GM19455 (cell line): ENCODE data around the gene MSX1.

ENCODE experiments used
- ATAC-seq: cut with Tn5 transposase; IDR thresholded peaks from one replicate; pipeline ENCODE4 v1.9.1; 2021; ENCODE audit not compliant: unreplicated experiment

MSX1 gene

DNA sequence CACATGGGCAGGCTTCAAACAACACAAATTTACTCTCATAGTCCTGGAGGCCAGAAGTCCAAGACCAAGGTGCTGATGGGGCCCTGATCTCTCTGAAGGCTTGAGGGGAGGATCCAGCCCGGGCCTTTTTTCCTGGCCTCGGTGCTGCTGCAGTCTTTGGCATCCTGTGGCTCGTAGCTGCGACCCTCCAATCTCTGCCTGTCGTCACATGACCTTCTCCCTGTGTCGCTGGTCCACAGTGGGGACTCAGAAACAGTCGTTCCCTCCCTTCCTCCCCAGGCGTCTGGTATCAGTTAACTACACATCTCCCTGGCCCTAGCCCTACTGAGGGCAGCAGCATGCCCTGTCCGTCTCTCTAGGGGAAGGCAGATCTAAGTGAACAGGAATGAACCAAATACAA is 19.1 kb upstream of the MSX1 start:
- ATAC-seq: no peak

GRCh38 chr4:4841156-4841555 is 18.3 kb upstream of the MSX1 start:
- no peak for ATAC-seq

DNA sequence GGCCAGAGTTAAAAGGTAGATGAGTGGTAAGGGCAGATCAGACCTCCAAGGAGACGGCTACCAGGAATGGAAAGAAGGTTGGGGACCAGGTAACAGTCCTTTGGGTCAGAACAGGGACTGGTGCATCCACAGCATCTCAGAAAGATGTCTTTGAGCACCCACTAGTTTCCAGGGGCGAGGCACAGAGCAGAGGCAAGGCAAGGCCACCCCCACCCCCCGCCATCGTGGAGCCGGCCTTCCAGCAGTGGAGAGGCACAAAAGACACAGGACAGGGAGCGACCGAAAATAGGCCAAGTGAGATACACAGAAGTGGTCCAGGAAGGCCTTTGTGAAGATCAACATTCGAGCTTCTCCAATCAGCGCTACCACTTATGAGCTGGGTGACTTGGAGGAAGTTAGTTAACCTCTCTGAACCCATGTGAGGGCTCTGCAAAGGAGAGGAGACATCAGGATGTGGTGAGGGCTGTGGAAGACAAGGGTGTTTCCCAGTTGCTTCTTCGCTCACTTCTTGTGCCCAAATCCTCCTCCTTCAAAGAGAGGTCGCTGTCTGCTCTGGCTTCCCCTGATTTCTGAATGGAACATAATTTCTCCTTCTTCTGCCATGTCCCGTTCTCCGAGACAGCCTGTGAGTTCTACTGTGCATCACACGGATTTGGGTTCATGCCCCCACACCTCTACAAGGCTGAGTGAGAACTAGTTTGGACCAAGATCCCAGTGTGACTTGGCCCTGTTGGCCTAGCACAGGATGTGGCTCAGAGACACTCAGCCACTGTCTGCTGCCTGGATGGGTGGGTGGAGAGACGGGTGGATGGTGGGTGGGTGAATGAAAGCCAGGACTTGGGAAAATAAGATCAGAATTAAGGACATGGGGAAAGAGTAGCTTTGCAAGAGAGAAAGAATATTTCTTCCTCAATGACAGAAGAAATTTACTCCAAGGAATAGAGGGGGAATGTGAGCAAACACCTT is 16.7 kb upstream of the MSX1 start:
- no peak for ATAC-seq

GRCh38 chr4:4843635-4844291 is 15.7 kb upstream of the MSX1 start:
- no peak for ATAC-seq

DNA sequence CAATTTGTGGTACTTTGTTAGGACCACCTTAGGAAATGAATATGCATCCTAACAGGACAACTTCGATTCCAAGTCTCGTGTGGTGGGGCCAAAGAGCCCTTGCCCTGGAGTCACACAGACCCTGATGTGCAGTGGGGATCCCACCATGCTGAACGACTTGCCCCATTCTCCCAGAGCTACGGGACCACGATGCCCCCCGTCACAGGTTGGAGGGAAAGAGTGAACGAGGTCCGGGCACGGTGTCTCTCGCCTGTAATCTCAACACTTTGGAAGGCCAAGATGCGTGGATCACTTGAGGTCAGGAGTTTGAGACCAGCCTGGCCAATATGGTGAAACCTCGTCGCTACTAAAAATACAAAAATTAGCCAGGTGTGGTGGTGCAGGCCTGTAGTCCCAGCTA is 14.4 kb upstream of the MSX1 start:
- no peak for ATAC-seq

- ATAC-seq: no peak
Observed at GRCh38 chr4:4847011-4847410, 12.5 kb upstream of the MSX1 start.

DNA sequence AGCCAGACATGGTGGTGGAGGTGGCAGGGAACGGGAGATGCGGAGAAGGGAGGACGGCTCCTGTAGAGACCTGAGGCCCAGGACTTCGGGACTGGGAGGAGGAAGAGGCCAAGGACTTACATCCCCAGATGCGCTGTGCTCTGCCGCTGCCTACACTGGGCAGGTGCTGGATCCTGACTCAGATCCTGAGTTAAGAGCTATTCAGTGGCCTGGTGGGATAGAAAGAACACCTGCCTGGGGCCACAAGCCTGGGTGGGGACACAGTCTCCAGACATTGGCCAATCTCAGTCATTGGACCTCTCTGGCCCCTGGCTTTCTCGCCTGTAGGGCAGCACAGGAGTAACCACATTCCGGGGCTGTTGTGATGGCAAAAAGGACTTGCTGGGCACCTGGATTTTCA is 10.9 kb upstream of the MSX1 start:
- no peak for ATAC-seq

DNA sequence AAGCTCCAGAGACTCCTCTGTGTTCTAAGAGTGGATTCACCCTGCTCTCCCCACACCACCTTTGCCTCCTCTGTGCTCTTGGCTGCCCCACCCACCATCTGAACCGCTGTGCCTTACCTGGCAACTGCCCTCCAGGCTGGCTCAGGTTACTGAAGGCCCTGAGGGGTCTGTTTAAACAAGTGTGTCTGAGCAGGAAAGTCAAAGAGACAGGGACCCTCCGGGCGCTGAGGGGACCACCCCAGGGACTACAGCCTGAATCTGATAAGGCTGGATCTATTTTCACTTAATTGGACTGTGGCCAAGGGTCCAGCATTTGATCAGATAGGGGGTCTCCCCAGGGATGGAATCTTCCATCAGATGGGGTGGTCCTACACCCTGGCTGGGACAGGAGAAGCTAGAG is 10.4 kb upstream of the MSX1 start:
- no peak for ATAC-seq

GRCh38 chr4:4849524-4850193 is 9.8 kb upstream of the MSX1 start:
- no peak for ATAC-seq

DNA sequence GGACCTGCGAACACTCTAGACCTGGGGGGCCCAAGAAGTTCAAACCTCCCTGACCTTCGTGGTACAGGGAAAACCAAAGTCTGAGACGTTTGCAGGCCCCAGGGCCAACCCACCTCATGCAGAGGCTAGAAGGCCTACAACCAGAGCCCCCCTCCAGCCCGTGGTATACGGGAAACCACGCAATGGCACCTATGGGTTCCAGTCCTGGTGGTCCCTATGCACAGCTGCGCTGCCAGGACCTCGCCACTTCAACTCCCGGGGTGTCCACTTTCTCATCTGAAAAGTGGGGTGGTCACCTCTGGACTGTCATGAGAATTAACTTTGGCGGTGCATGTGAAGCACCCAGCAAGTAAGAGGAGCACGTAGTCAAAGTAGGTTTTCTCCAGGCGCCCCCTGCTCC is 8.4 kb upstream of the MSX1 start:
- no peak for ATAC-seq

DNA sequence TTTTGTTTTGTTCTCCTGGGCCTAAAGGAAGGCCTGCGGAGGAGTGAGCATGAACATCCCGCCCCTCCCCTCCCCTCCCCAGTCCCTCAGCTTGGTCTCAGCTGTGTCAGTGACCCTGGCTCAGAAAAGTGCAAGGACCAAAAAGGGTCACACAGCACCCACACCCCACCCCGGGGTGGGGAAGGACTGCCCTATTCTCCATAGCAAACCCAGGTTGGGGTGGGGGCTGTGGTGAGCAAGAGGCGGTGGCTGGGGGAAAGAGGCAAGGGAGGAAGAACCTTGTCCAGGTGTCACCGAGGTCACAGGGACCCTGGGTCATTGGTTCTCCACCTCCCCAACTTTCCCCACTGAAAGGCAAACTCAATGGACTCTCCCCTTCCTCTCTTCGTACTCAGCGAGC is 7.6 kb upstream of the MSX1 start:
- no peak for ATAC-seq

DNA sequence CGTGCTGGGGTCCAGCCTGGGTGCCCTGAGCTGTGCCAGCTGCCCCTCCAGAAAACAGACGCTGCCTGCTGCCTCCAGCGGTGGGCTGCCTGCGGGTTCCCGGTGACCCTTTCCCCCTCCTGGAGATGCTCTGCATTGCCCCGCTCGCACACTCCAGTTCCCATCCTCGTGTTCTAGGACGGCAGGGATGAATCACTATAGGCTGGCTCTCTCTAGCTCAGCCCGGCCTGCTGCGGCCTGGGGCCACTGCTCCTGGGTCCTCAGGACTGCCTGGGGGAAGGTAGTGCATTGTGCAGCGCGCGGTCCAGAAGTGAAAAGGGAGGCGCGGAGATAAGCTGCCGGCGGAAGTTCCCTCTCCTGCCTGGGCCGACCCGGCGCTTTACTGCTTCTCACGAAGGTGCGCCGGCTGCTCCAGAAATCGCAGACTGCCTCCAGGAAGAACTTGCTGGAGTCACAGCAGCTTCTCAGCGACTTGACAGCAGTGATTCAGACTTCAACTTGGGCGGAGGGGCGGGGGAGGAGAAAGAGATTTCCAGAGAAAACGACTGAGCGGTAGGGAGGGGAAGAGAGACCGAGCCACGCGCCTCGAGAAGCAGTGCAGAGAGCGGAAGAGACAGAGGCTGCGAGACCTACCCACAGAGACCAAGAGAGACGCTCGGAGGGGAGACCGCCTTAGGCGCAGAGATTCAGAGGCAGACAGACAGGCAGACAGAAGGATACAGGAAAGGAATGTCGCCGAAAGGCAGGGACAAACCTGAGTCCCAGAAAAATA is 6.7 kb upstream of the MSX1 start:
- ATAC-seq: peak; percentile 59

DNA sequence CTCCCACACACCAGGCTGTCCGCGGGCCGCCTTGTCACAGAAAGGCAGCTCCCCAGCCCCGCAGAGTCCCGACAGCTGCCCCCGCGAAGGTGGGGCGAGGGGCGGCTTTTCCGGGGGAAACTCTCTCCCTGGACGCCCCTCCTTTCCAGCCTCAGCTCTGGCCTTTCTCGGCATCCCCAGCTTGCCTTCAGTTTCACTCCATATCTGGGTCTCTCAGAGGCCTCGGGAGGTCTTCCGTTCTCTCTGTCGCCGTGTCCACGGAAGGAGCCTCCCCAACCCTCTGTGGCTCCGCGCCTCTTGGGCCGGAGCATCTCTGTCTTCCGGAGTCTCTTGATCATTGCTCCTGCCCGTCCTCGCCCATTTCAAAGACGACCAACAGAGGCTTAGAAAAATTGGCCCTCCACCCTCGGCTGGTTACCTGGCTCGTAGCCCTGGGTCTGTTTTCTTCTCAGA is 6.1 kb upstream of the MSX1 start:
- ATAC-seq: no peak

DNA sequence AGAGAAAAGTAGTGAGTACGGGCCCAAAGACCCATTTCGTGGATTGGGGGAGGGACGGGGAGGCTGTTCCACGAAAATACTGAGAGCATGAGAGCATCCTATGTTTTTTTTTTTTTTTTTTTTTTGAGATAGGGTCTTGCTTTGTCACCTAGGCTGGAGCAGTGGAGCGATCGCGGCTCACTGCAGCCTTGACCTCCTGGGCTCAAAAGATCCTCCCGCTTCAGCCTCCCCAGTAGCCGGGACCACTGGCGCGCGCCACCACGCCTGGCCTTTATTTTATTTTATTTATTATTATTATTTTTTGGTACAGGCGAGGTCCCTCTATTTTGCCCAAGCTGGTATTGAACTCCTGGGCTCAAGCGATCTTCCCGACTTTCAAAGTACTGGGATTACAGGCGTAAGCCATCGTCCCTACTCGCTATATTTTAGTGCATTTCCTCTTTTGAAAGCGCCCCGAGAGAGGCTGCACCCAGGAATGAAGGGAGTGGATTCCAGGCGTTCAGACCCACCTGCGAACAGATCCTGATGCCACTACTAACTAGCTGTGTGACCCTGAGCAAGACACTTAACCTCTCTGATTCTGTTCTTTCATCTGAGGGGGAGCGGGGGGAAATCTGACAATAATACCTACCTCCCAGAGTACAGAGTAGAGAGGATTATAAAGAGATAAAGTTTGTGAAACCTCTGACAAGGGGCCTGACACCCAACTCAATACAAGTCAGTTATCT is 5.4 kb upstream of the MSX1 start:
- ATAC-seq: no peak

- no peak for ATAC-seq
Observed at GRCh38 chr4:4854649-4855295, 4.7 kb upstream of the MSX1 start.

GRCh38 chr4:4855301-4856070 is 4.0 kb upstream of the MSX1 start:
- no peak for ATAC-seq

DNA sequence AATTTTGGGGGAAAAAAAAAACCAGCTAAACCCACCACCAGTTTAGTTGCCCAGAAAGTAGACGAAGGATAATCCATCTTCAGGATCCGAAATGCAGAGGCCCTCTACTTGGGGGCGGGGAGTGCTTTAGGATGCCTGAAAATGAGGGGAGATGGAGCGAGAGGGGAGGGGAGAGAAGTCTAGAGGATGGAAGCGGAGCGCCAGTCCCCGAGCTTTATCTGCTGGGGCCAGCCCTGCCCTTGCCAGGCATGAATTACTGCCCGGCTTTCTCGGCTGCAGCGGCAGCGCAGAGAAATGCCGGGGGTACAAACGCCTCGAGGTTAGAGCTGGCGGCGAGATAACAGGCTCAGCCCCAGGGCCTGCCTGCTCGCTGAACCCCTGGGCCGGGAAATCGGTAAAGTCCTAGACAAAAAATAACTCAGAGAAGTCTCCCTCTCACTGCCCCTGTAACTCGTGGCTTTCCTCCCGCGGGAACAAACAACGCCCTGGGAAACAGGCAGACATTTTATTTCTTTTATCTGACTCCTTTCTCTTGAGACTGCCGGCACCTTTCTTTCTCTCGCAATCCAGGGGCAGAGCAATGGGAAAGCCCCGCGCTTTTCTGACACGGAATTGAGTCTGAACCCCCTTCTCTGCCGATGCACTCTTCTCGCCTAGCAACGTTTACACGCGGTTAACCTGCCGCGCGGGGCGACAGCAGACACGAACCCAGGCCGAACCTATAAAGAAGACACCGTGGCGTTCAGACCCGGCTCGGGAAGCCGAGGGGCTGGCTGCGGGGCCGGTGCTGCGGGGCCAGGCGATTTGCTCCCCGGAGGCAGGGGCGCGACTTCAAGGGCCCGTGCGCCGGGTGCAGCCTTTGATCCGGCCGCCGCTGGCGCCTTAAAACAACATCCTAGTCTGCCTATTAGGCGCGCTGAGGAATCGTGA is 3.1 kb upstream of the MSX1 start:
- no peak for ATAC-seq
